ENCODE data around the gene LMO2.

The LMO2 gene

DNA sequence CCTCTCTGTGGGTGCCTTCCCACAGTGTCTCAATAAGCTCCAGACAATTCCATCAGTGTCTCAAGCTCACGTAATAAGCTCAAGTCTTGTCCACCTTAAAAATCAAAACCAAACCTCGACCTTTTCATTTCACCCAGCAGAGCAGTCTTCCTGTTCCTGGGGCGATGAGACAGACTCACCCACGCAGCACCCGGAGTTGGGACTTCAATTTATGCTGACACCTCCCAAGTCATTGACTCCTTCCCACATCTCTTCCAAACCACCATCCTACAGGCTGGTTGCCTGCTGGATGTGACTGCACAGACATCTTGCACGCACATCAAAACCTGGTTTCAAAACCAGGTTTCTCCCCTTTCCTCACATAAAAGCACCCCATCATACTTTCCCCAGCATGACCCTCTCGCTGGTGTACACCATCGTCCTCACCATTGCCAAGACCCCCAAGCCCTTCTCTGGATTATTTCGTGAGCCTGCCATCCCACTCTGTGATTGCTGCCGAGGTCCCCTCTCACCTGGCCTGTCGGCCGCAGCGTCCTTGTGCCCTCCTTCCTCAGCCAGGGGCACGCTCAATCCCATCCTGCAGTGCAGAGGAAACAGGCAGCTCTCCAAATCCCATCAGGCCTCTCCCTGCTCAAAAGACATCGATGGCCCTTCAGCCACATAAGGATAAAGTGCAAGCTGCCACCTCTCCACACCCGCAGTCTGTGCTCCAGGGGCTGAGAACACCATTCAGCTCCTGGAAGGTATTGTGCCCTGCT lies 72.4 kb downstream of the LMO2 start:
- no peak for DNase-seq (ENCODE audit: low read depth)

Data from stimulated activated CD4-positive, alpha-beta T cell treated with anti-CD3 and anti-CD28 coated beads, Interleukin-2, amount 100 ng/mL, for 4 hours (primary cell).